Measurements from ENCODE around the gene PDIA5. TPM values are rescaled to one million over a fixed set of nuclear protein-coding genes. Genes with fewer than 3 reads are reported as not detected.
A peak's percentile ranks its signal among the peaks of the same experiment; 100 is the strongest.

Gene PDIA5
- polyA plus RNA-seq (2013, experiment 1 of 2), result 21.7 TPM
- polyA plus RNA-seq (2013, experiment 2 of 2), result 24.2 TPM

GRCh38 chr3:123066896-123067688 lies at the start of gene PDIA5:
PDIA5 (plus strand) TSS chr3:123067025; CDS start chr3:123067165, 140 bp downstream.
- no peaks in the 10 kb centered on the region for H3K36me3 ChIP-seq (ENCODE audit: insufficient read depth, low read length)
- H3K9me3 ChIP-seq (ENCODE audit: insufficient read depth, low read depth, low read length), result no peaks in the 10 kb centered on the region
- peak within 1 kb of the TSS; percentile 88 for H3K4me3 ChIP-seq (ENCODE audit: low read length)
- H3K4me1 ChIP-seq (ENCODE audit: insufficient read depth, low read length), result peaks cover 22% of the 10 kb centered on the region
- peak within 1 kb of the TSS; percentile 66 for H3K9ac ChIP-seq (ENCODE audit: low read depth, low read length)
- peaks cover 25% of the 10 kb centered on the region for H3K27me3 ChIP-seq (ENCODE audit: insufficient read depth, low read length)
- no peak within 1 kb of the TSS for H3K27ac ChIP-seq (ENCODE audit: low read depth, low read length)
- under 1% methylated on average over 72 of the region's 72 CpGs for WGBS

DNA sequence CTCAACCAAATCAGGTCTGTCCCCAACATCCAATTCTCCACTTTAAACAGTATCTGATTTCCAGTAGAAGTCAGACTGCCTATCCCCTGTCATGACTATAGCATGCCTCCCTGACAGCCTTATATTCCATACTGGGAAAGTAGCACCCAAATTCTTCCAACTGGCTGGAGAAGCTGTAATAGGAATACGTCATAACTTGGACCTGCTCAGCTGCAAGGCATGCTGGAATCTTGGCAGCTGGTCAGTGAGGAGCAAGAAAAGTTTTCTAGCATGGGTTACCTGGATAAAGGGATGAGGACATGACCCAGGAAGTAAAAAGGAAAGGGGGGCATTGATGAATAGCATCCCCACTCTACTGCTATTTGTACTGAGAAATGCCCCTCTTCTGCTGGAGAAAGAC lies 48.1 kb upstream of the PDIA5 start:
- peaks cover 26% of the 10 kb centered on the region for H3K4me1 ChIP-seq (ENCODE audit: insufficient read depth, low read length)
- no peaks in the 10 kb centered on the region for H3K9me3 ChIP-seq (ENCODE audit: insufficient read depth, low read depth, low read length)
- H3K4me3 ChIP-seq (ENCODE audit: low read length), result no peak overlapping the region
- H3K27me3 ChIP-seq (ENCODE audit: insufficient read depth, low read length), result peaks cover 8% of the 10 kb centered on the region
- no peak overlapping the region for H3K27ac ChIP-seq (ENCODE audit: low read depth, low read length)
- H3K36me3 ChIP-seq (ENCODE audit: insufficient read depth, low read length), result no peaks in the 10 kb centered on the region
- WGBS, result 88% methylated on average over 1 of the region's 1 CpG
- H3K9ac ChIP-seq (ENCODE audit: low read depth, low read length), result no peak overlapping the region

DNA sequence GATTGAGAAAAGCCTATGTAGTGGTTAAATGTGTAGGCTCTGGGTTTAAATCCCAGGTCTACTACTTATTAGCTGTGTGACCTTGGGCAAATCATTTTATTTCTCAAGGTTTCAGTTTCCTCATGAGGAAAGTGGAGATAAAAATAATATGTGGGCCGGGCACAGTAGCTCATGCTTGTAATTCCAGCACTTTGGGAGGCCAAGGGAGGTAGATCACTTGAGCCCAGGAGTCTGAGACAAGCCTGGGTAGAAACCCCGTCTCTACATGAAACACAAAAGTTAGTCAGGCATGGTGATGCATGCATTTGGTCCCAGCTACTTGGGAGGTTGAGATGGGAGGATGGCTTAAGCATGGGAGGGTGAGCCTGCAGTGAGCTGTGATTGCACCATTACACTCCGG lies 47.7 kb upstream of the PDIA5 start:
- Histone ChIP-seq H3K36me3 (ENCODE audit: insufficient read depth, low read length) (no peaks in the 10 kb centered on the region), H3K9ac (ENCODE audit: low read depth, low read length) (no peak overlapping the region), H3K27ac (ENCODE audit: low read depth, low read length) (no peak overlapping the region), H3K4me3 (ENCODE audit: low read length) (no peak overlapping the region), H3K4me1 (ENCODE audit: insufficient read depth, low read length) (peaks cover 26% of the 10 kb centered on the region), H3K9me3 (ENCODE audit: insufficient read depth, low read depth, low read length) (no peaks in the 10 kb centered on the region), H3K27me3 (ENCODE audit: insufficient read depth, low read length) (peaks cover 13% of the 10 kb centered on the region)
- WGBS, result 87% methylated on average over 2 of the region's 3 CpGs

DNA sequence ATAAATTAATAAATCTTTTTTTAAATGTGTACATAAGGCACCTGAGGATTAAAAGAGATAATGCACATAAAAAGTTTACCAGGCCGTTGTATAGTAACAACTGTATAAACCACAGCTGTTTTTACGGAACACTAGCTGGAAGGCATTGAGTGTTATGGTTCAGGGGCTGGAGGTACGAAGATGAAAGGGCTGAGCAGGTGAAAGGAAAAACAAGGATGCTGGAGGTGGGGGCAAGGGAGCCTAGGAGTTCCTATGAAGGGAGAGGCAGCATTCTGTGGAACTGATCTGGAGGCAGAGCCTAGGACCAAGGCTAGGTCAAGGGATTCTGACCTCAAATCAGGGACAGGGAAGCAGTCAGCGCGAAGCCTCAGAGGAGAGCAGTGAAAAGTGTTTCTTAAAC lies 47.2 kb upstream of the PDIA5 start:
- no peak overlapping the region for H3K27ac ChIP-seq (ENCODE audit: low read depth, low read length)
- H3K4me3 ChIP-seq (ENCODE audit: low read length), result no peak overlapping the region
- H3K4me1 ChIP-seq (ENCODE audit: insufficient read depth, low read length), result peaks cover 26% of the 10 kb centered on the region
- H3K27me3 ChIP-seq (ENCODE audit: insufficient read depth, low read length), result peaks cover 17% of the 10 kb centered on the region
- H3K9ac ChIP-seq (ENCODE audit: low read depth, low read length), result no peak overlapping the region
- H3K9me3 ChIP-seq (ENCODE audit: insufficient read depth, low read depth, low read length), result no peaks in the 10 kb centered on the region
- WGBS, result 92% methylated on average over 5 of the region's 5 CpGs
- H3K36me3 ChIP-seq (ENCODE audit: insufficient read depth, low read length), result no peaks in the 10 kb centered on the region

DNA sequence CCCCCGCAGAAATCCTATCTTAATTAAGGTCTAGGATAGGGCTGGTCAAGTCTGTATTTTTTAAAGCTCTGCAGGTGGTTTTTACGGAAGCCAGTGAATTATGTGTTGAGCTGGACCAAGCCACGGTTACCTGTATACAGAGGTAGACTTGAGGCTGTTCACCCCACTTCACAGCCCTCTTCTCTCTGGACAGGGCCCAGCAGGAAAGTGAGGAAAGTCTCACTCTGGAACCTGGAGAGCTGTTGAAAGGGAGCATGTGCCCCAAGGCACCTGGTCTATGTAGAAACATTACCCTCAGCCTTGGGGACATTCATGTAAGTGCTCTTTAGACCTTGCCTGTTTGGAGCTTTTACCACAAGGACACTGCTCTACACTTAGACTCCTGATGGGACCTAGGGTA lies 46.1 kb upstream of the PDIA5 start:
- WGBS, result 75% methylated on average over 3 of the region's 3 CpGs
- H3K9me3 ChIP-seq (ENCODE audit: insufficient read depth, low read depth, low read length), result no peaks in the 10 kb centered on the region
- H3K27me3 ChIP-seq (ENCODE audit: insufficient read depth, low read length), result peaks cover 28% of the 10 kb centered on the region
- no peak overlapping the region for H3K4me3 ChIP-seq (ENCODE audit: low read length)
- no peak overlapping the region for H3K9ac ChIP-seq (ENCODE audit: low read depth, low read length)
- no peaks in the 10 kb centered on the region for H3K36me3 ChIP-seq (ENCODE audit: insufficient read depth, low read length)
- peak overlapping the region; percentile 42; the same call in 1 of the 2 replicates for H3K27ac ChIP-seq (ENCODE audit: low read depth, low read length)
- peaks cover 29% of the 10 kb centered on the region for H3K4me1 ChIP-seq (ENCODE audit: insufficient read depth, low read length)

GRCh38 chr3:123021388-123021787 lies 45.4 kb upstream of the PDIA5 start:
- peaks cover 32% of the 10 kb centered on the region for H3K27me3 ChIP-seq (ENCODE audit: insufficient read depth, low read length)
- no peaks in the 10 kb centered on the region for H3K36me3 ChIP-seq (ENCODE audit: insufficient read depth, low read length)
- peak overlapping the region; percentile 6 for H3K4me3 ChIP-seq (ENCODE audit: low read length)
- no peaks in the 10 kb centered on the region for H3K9me3 ChIP-seq (ENCODE audit: insufficient read depth, low read depth, low read length)
- WGBS, result 51% methylated on average over 6 of the region's 7 CpGs
- H3K4me1 ChIP-seq (ENCODE audit: insufficient read depth, low read length), result peaks cover 30% of the 10 kb centered on the region
- no peak overlapping the region for H3K9ac ChIP-seq (ENCODE audit: low read depth, low read length)
- H3K27ac ChIP-seq (ENCODE audit: low read depth, low read length), result peak overlapping the region; percentile 42; the same call in 1 of the 2 replicates

GRCh38 chr3:123021996-123022510 lies 44.8 kb upstream of the PDIA5 start:
- peak overlapping the region; percentile 6; the same call in 1 of the 2 replicates for H3K4me3 ChIP-seq (ENCODE audit: low read length)
- no peaks in the 10 kb centered on the region for H3K36me3 ChIP-seq (ENCODE audit: insufficient read depth, low read length)
- H3K9me3 ChIP-seq (ENCODE audit: insufficient read depth, low read depth, low read length), result no peaks in the 10 kb centered on the region
- WGBS, result 80% methylated on average over 7 of the region's 7 CpGs
- H3K27me3 ChIP-seq (ENCODE audit: insufficient read depth, low read length), result peaks cover 35% of the 10 kb centered on the region
- H3K4me1 ChIP-seq (ENCODE audit: insufficient read depth, low read length), result peaks cover 30% of the 10 kb centered on the region
- no peak overlapping the region; the same call in 1 of the 2 replicates for H3K27ac ChIP-seq (ENCODE audit: low read depth, low read length)
- H3K9ac ChIP-seq (ENCODE audit: low read depth, low read length), result no peak overlapping the region

- Histone ChIP-seq H3K4me1 (ENCODE audit: insufficient read depth, low read length) (peaks cover 35% of the 10 kb centered on the region), H3K4me3 (ENCODE audit: low read length) (no peak overlapping the region), H3K9me3 (ENCODE audit: insufficient read depth, low read depth, low read length) (no peaks in the 10 kb centered on the region), H3K27ac (ENCODE audit: low read depth, low read length) (no peak overlapping the region), H3K9ac (ENCODE audit: low read depth, low read length) (no peak overlapping the region), H3K36me3 (ENCODE audit: insufficient read depth, low read length) (no peaks in the 10 kb centered on the region), H3K27me3 (ENCODE audit: insufficient read depth, low read length) (peaks cover 48% of the 10 kb centered on the region)
- 100% methylated on average over 1 of the region's 1 CpG for WGBS
These were observed 42.8 kb upstream of the PDIA5 start for GRCh38 chr3:123024056-123024455.

GRCh38 chr3:123025642-123026521 lies 40.9 kb upstream of the PDIA5 start:
- Histone ChIP-seq H3K4me3 (ENCODE audit: low read length) (peak overlapping the region; percentile 84), H3K4me1 (ENCODE audit: insufficient read depth, low read length) (peaks cover 30% of the 10 kb centered on the region), H3K9ac (ENCODE audit: low read depth, low read length) (peak overlapping the region; percentile 5; the same call in 1 of the 2 replicates), H3K36me3 (ENCODE audit: insufficient read depth, low read length) (no peaks in the 10 kb centered on the region), H3K27ac (ENCODE audit: low read depth, low read length) (no peak overlapping the region), H3K9me3 (ENCODE audit: insufficient read depth, low read depth, low read length) (no peaks in the 10 kb centered on the region), H3K27me3 (ENCODE audit: insufficient read depth, low read length) (peaks cover 65% of the 10 kb centered on the region)
- WGBS, result 11% methylated on average over 33 of the region's 33 CpGs

DNA sequence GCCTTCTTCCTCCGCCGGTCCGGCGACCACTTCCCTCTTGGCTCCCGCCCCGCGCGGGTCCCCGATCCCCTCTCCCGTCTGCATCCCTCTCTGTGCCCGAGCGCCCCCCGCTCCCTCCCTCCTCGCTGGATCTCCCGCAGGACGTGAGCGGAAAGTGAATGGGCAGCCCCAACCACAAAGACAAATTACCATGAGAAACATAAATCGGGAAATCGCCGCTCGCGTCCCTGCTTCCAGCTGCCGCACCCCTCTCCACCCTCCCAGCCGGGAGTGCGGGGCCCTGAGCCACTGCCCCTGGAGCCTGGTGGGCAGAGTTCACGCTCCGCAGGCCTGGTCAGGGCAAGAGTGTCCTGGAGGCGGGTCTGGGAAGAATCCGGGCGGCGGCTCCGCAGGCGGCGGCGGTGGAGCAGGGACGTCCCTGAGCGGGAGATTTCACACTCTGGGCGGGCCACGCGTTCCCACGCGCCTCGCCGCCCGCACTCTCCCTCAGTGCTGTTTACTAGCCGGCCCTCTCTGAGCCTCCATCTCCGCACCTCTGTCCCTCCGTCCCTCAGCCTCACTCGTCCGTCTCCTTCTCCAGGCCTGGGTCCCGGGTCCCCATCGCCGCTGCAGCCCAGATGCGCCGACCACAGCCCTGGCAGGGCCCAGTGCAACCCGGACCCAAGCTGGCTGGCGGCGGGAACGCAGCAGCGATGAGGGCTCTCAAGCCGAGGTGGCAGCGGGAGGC lies 40.1 kb upstream of the PDIA5 start:
- Histone ChIP-seq H3K27me3 (ENCODE audit: insufficient read depth, low read length) (peaks cover 69% of the 10 kb centered on the region), H3K4me1 (ENCODE audit: insufficient read depth, low read length) (peaks cover 21% of the 10 kb centered on the region), H3K27ac (ENCODE audit: low read depth, low read length) (no peak overlapping the region), H3K36me3 (ENCODE audit: insufficient read depth, low read length) (no peaks in the 10 kb centered on the region), H3K9me3 (ENCODE audit: insufficient read depth, low read depth, low read length) (no peaks in the 10 kb centered on the region), H3K9ac (ENCODE audit: low read depth, low read length) (peak overlapping the region; percentile 34; the same call in 1 of the 2 replicates), H3K4me3 (ENCODE audit: low read length) (peak overlapping the region; percentile 84)
- under 1% methylated on average over 62 of the region's 62 CpGs for WGBS
